Measurements from ENCODE around the gene EIF1AX.

DNA sequence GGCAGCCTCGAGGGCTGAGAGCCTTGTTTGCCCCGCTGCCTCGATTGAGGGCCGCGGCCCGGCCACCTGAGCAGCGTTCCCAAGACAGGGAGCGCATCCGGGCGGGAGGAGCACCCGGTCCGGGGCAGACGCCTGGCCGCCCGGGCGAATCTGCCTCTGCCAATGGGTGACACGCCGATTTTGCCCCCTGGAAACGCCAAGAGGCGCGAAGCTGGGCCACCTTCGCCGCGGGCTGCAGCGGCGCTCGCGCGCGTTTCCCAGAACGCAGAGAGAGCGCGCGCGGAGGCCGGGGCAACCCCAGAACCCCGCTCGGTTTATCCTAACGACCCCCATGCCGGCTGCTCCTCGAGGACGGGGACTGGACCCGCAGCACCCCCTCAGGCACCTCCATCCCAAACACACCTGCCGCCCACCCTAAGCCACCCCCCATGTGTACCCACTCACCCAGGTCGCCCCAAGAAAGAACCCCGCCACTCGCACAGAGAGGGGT, 25.5 kb downstream of the EIF1AX start:
- TF ChIP-seq, protein P1, sequence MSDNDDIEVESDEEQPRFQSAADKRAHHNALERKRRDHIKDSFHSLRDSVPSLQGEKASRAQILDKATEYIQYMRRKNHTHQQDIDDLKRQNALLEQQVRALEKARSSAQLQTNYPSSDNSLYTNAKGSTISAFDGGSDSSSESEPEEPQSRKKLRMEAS (IDR thresholded peaks at IDR 0.05; ENCODE audit: low read depth, low read length), result no peak
- TF ChIP-seq, protein P2, sequence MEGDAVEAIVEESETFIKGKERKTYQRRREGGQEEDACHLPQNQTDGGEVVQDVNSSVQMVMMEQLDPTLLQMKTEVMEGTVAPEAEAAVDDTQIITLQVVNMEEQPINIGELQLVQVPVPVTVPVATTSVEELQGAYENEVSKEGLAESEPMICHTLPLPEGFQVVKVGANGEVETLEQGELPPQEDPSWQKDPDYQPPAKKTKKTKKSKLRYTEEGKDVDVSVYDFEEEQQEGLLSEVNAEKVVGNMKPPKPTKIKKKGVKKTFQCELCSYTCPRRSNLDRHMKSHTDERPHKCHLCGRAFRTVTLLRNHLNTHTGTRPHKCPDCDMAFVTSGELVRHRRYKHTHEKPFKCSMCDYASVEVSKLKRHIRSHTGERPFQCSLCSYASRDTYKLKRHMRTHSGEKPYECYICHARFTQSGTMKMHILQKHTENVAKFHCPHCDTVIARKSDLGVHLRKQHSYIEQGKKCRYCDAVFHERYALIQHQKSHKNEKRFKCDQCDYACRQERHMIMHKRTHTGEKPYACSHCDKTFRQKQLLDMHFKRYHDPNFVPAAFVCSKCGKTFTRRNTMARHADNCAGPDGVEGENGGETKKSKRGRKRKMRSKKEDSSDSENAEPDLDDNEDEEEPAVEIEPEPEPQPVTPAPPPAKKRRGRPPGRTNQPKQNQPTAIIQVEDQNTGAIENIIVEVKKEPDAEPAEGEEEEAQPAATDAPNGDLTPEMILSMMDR (IDR thresholded peaks at IDR 0.05; ENCODE audit: low read depth, low read length), result no peak
- no peak for TF ChIP-seq POLR2A (IDR thresholded peaks at IDR 0.05; ENCODE audit: extremely low read depth, insufficient read length)
